HG02759 (cell line): ENCODE measurements around the gene ENDOV.

ENCODE experiments used
- ATAC-seq: cut with Tn5 transposase; IDR thresholded peaks from one replicate; pipeline ENCODE4 v1.9.1; 2021; ENCODE audit warnings: mild to moderate bottlenecking, moderate library complexity; ENCODE audit not compliant: unreplicated experiment

Gene ENDOV

GRCh38 chr17:80447790-80448189 lies 32.8 kb downstream of the ENDOV start:
- no peak for ATAC-seq

DNA sequence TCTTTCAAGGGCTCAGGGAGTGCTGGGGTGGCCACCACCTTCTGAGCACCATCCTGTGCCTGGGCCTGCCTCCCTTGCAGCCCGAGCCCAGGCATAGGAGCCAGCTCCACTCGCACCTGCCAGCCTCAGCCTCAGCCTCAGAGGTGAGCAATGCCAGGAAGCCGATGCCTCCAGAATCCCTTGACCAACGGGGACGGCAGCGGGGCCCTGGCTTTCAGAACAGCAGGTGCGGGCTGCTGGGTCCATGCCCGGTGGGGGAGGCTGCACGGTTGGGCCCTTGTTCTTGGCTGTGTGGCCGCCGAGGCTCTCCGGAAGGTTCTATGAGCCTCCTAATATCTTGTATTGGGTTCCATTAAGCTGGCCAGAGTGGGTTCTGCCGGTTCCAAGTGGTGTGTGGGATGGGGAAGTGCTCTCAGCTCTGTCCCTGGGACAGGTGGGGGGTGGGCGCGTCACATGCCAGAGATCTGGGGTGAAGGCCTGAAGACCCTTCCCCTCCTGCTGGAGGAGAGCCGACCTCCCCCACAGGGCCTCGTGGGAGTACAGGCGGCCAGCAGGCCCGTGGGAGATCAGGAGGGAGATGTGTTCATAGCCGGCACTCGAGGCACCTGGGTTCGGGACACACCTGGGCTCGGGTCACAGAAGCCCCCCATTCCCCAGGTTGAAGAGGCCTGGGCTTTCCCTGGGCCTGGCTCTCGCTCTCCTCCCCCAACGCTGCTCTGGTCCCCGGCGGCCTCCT lies 34.4 kb downstream of the ENDOV start:
- no peak for ATAC-seq

GRCh38 chr17:80449930-80450576 lies 35.1 kb downstream of the ENDOV start:
- no peak for ATAC-seq

DNA sequence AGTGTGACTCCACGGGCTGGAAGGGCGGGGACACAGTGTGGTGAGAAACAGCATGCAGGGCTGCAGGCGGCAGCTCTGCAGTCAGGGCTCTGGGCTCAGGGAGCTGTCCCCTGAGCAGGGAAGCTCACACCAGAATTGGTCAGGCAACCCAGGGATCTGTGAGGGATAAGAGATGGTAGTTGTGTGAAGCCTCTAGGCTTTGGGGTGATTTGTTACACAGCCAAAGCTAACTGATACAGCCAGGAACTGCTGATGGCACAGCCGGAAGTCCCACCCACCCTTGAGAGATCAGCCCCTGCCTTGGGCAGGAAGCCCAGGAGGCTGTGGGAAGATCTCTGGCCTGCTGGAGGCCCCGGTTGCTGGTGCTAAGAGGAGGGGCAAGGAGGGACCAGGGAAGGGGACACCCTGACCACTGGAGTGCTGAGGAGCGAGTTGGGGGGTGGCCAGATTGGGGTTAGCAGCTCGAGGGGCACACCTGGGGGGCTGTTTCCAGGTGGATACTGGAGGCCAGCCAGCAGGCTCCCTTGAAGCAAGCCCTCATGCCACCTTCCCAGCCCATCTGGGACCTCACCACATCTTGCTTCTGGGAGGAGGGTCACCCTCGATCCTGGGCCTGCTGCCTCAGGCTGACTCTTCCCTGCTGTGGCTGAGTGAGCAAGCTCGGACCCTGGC lies 36.3 kb downstream of the ENDOV start:
- no peak for ATAC-seq

- no peak for ATAC-seq
These were observed 37.4 kb downstream of the ENDOV start for GRCh38 chr17:80452173-80452915.

- no peak for ATAC-seq
These were observed 38.4 kb downstream of the ENDOV start for GRCh38 chr17:80453126-80453997.

- no peak for ATAC-seq
These were observed 39.1 kb downstream of the ENDOV start for GRCh38 chr17:80453998-80454556.

GRCh38 chr17:80454557-80455335 lies 39.8 kb downstream of the ENDOV start:
- peak; percentile 92 for ATAC-seq

DNA sequence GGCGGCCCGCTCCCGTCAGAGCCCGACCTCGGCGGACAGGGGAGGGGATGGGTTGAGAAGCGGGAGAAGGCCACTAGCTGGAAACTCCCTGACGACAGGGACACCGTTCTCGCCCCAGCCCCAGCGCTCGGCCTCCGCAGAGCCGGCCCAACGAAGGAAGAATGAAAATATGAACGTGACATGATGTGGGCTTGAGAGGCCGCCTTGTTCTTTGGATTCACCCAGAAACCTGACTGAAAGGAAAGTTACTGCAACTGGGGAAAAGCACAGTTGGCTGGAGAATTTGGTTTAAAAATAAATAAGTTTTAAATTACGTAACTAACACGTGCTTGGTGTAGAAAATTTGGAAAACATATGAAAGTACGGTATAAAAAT lies 40.4 kb downstream of the ENDOV start:
- peak; percentile 30 for ATAC-seq

DNA sequence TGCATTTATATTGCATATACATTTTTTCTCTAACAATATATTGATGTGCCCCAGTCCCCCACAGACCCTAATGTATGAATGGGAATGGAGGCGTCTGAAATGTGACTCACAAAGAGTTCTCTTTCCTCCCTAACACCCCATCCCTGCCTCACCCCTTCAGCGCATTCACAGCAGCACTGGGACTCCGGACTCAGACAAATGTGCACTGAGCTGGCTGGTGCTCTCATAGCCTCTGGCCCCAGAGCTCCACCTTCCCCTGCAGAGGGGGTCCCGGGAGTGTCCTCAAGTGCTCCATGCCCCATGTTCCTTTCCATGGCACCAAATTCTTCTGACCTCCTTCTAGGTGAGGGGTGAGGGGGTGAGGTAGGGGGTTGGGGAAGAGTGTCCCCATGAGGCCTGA lies 40.8 kb downstream of the ENDOV start:
- no peak for ATAC-seq

DNA sequence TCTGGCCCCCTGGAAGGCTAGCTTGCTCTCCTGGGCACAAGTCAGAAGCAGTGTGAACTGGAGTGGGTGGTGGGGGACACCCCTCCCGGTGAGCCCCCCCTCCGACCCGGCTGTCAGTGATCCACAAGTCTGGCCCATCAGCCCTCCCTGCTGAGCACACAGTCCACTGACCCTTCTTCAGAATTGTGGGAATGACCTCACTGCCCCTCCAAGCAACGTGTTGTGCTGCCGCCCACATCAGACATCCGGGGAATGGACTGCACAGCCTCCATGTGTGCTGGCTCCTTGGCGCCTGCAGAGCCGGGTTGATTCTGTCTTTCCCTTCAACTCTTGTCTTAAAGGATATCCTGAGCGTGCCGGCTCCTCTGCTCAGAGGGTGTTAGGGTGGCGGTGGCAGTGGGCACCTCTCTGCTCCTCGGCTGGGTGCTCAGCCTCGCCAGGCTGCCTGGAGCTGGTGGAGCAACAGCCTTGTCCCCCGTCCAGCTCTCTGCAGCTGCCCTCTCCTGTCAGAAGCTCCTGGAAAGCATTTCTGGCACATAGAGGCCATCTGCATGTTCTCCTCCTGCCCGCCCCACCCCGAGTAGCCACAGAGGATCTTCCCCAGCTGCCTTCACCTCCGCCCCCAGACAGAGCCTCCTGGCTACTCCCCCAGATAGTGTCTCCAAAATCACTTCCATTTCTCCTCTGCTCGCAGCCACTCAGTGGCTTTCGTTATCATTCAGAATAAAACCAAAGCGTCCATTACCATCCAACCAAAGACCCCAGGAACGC lies 41.7 kb downstream of the ENDOV start:
- no peak for ATAC-seq

DNA sequence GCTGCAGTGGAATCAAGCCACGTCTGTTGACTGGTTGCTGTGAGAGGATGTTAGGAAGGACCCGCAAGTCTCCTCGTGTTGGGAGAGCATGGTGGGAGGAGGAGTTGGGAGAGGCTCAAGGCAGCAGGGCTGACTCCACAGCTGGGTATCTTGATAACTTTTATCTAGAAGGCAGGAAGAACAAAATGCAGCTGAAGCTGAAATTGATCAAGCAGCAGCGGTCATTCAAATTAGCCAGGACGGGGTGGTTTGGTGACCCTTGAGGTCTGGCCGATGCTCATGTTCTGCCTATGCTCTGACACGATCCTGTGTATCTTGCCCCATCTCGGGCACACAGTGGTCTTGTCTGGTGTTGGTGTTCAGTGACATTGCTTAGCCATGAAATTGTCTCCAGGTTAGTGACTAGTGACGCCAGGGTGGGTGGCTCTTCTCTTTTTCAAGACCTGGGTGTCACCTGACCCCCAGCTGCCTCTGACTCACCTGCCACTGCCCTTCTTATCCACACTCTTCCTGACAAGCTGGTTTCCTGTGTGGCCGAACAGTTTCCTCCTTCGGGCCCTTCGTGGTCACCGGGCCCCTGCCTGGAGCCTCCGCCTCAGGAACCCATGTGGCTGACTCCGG lies 42.4 kb downstream of the ENDOV start:
- ATAC-seq = no peak

GRCh38 chr17:80458016-80458415 lies 43.0 kb downstream of the ENDOV start:
- ATAC-seq = no peak

- ATAC-seq = no peak
These were observed 44.3 kb downstream of the ENDOV start for GRCh38 chr17:80459234-80459633.

DNA sequence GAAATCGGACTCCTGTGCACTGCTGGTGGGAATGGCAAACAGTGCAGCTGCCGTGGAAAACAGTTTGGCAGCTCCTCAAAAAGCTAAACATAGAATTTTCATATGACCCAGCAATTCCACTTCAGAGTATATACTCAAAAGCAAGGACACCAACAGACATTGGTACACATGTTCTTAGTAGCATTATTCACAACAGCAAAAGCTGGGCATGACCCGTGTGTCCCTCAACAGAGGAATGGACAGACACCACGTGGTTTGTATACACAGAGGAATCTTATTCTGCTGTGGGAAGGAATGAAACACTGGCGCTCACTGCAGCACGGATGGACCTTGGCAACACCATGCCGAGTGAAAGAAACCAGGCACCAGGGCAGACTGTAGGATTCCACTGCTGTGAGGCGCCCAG lies 45.5 kb downstream of the ENDOV start:
- no peak for ATAC-seq

- ATAC-seq = no peak
These were observed 46.7 kb downstream of the ENDOV start for GRCh38 chr17:80461528-80462160.

DNA sequence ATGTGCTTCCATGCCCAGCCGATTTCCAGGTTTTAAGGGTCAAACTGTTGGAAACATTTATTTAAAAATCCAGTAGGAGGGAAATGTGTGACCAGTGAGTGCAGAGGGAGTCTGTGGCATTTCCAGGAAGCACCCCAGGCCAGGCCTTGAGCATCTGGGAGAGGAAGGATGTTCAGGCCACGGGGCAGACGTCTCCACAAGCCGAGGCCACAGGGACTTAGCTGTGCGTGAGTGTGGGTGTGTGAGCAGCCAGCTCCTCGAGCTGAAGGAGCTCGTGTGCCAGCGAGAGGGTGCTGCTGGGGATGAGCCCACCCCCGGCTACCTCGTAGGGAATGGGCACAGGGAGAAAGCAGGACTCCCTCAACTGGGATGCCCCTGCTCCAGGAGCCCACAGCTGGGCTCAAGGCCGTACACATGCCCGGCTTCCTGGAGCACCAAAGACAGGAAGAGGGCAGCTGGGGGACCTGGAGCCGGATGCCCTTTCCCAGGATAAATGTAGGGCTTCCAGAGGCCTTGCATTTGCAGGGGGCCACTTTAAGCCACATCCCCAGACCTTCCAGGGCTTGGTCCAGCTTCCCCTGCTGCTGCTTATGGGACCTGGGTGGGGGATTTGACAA lies 48.9 kb downstream of the ENDOV start:
- no peak for ATAC-seq
